GM12872 (cell line): ENCODE measurements around the gene RALGDS.

ENCODE experiments used
- TF ChIP-seq, protein P1 (sequence below): IDR thresholded peaks from 3 replicates; pipeline ENCODE4 v1.5.1; 2011; ENCODE audit warnings: low read depth, mild to moderate bottlenecking, low read length, moderate library complexity; ENCODE audit not compliant: insufficient read depth

Gene RALGDS

DNA sequence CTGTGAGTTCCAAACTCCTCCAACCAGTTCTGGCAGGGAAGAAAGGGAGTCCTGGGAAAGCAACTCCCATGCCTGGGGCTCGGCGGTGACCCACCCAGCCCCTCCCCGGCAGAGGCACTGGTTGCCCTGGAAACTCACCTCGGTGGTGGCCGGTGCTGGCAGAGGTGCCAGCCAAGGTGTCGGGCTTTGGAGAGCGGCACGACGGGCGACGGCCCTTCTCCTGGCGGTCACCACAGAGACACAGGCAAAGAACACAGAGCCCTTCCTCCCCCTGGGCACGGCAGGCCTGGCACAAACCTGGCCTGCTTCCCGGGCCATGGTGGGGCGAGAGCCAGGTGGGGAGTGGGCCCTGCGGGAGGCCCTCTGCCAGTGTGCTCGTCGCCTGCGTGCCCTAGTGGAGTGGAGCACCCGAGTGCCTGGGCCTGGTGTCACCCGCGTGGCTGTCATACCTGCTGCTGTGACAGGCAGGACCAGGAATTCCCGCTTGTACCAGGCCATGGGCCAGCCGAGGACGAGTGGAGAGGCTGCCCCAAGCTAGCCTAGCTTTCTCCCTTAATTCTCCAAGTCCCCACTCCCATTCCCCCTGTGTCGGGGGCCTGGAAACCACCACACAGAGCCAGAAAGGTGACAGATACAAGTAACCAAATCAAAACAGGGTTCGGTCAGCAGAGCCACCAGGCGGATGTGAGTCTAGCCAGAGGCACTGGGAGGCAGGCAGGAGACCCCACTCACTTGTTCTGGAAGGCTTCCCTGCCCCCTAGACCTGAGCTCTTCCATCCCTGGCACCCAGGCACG, 8.2 kb upstream of the RALGDS start:
- TF ChIP-seq, protein P1, sequence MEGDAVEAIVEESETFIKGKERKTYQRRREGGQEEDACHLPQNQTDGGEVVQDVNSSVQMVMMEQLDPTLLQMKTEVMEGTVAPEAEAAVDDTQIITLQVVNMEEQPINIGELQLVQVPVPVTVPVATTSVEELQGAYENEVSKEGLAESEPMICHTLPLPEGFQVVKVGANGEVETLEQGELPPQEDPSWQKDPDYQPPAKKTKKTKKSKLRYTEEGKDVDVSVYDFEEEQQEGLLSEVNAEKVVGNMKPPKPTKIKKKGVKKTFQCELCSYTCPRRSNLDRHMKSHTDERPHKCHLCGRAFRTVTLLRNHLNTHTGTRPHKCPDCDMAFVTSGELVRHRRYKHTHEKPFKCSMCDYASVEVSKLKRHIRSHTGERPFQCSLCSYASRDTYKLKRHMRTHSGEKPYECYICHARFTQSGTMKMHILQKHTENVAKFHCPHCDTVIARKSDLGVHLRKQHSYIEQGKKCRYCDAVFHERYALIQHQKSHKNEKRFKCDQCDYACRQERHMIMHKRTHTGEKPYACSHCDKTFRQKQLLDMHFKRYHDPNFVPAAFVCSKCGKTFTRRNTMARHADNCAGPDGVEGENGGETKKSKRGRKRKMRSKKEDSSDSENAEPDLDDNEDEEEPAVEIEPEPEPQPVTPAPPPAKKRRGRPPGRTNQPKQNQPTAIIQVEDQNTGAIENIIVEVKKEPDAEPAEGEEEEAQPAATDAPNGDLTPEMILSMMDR, result no peak

DNA sequence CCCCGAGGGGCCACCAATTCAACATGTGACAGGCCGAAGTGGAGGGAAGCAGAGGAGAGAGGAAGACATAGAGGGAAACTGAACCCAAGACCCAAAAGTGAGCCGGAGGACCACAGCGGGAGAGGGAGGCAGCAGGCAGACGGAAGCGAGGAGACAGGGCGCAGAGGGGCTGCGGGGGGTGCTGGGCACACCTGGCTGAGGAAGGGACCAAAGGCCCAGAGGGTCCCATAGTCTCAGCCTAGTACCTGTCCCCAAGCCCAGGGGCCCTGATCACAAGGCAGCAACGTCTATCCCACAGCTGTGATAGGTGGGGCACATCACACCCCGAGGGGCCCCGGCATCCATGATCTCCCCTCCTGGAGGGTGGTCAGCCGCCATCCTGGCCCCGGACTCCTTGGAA, 7.1 kb upstream of the RALGDS start:
- TF ChIP-seq, protein P1, result no peak

DNA sequence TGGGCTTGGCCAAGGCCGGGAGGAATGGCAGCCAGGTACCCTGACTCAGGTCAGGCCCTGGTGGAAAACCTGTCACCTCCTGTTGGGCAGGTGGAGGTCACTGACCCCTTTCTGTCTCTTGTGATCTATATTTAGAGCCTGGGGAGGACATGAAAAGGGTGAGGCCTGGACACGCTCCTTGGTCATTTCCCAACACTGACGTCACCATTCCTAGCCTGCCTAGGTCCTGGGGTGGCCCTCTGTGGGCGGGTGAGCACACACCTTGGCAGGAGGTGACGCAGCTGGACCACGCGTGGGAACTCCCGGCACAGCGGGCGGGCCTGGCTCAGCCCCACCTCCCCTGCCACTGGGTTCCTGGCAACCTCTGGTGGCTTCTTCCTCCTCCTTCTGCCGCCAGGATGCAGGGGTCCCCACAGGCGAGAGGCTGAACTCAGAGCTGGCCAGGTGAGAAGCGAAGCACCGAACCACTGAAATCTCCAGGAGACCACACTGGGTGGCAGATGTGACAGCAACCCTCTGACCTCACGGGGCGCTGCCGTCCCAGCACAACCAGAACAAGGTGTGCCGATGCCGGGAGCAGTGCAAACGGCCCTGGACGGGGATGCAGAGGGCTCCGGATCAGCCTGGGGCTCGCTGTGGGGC, 6.4 kb upstream of the RALGDS start:
- TF ChIP-seq, protein P1, result no peak

DNA sequence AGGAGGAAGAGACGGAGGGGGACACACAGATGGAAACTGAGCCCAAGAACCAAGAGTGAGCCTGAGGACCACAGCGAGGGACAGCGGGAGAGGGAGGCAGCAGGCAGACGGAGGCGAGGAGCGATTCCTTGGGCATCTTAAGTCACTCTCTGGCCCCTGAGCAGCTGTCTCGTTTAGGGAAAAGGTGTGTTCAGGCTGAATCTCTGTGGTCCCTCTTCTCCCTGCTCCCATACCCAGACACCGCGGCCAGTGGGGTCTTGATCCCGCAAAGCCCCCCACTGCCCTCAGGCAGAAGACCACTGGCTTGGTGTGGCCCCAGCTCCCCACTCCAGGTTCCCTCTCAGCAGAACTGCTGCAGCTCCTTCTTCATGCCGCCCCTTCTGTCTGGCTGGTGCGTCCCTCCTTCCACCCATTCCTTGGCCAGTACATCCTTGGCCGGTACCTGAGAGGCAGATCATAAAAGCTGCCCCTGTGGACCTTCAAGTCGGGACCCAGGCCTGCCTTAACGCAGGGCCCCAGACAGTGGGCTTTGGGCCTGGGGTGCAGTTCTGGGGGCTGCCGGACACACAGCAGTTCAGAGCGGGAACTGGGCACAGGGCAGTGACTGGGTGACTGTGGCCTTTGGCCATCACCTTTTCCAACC, 5.8 kb upstream of the RALGDS start:
- TF ChIP-seq, protein P1, result no peak

DNA sequence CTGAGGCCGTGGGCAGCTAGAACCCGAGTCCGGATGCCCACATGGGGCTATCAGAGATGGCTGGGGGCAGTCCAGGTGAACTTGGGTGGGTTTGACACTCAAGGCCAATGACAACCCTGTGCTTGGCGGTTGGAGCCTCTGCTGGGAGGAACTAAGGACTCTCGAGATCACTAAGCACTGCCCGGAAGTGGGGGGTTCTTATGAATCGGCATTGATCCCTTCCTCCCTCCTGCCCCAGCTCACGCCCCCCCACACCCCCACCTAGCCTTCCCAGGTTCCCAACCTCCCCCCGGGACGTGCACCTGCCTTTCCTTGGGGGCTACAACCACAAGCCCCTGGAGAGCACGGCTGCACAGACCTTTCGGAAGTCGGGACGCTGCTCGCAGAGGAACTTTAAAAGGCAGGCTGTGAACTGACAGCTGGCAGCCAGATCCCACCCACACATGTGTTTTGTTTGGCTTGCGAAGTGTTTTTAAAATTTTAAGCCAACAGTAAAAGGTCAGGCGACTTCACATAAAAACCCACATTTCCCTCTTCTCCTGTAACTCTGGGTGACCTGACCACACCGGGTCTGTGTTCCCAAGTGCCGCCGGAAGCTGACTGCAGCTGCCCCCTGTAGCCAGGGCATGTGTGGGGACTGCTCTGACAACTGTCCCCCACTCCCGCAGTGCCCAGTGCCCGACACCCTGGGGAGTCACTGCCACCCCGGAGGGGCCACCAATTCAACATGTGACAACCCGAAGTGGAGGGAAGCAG, 5.1 kb upstream of the RALGDS start:
- TF ChIP-seq, protein P1, result no peak

DNA sequence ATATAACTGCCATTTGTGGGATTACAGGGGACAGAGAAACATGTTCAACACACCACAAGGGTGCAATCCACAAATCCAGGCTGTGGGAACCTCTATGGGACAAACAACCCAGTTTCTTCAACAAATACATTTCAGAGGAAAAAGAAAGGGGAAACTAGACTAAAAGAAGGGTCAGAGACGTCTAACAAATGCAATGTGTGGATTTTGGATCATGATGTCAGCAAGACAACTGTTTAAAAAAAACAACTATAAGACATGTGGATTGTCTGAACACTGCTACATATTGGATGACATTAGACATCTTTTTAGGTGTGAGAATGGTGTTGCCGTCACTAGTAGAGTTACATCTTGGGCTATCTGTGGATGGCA, 3.9 kb upstream of the RALGDS start:
- TF ChIP-seq, protein P1, result no peak
